MV-4-11 (cell line): ENCODE results near the gene HIPK1.
"Not testable (repeated sequence)": the region's sequence is repeated elsewhere in the genome, so short reads cannot be mapped to it uniquely, and the experiment has no call there.

Experiments
- DNase-seq: peaks from one replicate; lab custom pipeline; 2025; lab: John Stamatoyannopoulos, UW

HIPK1 gene

GRCh38 chr1:113945329-113945728, 16.2 kb downstream of the HIPK1 start:
- no peak for DNase-seq

GRCh38 chr1:113946112-113946511, 17.0 kb downstream of the HIPK1 start:
- DNase-seq = no peak

- no peak for DNase-seq
These were observed 17.7 kb downstream of the HIPK1 start for GRCh38 chr1:113946678-113947387.

DNA sequence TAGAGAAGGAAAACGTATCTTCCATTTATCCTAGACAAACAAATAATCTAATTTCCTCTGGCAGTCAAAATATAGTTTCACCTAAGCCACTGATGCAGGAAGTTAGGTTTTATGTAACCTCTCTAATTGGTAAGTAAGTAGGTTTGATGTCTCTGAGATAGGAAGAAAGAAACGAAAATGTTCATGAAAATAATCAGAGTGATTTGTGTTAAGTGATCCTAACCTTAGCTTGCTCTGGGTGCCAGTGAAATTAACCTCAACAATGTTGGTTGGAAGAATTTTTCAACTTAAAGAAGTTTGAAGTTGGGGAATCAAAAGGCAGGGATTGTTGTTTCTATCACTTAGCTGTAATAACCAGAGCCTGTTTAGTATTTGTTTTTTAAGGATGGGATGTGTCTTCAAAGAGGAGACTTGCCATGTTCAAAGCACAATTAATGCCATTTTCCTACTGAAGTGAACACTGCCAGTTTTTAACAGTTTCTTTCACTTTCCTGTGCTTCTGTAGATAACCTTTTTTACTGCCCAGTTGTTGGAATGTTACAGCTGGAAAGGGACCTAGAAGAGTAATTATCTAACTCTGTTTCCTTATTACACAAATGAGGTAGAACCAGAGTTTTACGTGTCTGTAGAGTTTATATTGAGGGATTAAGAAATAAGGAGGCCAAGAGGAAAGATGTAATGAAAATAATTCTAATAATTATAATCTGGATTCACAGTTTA, 18.4 kb downstream of the HIPK1 start:
- no peak for DNase-seq

- DNase-seq = not testable (repeated sequence)
These were observed 19.0 kb downstream of the HIPK1 start for GRCh38 chr1:113948151-113948550.

- DNase-seq = peak; percentile 27
These were observed 19.9 kb downstream of the HIPK1 start for GRCh38 chr1:113949007-113949406.

DNA sequence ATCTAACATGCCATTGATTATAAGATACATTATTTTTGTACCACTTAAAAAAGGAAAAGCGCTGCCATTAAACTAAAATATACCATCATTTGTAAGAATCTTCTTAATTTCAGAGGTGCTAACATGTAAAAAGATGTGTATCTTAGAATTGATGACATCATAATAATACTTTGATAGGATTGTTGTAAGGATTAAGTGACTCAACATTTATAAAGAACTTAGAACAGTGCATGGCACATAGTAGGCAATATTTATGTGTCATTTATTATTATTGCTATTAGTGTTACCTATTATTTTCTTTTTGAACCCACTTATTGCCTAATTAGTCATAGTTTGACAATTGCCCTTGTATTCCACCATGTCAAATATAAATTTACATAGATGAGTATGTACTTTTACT, 21.8 kb downstream of the HIPK1 start:
- no peak for DNase-seq

GRCh38 chr1:113951719-113952118, 22.6 kb downstream of the HIPK1 start:
- DNase-seq = no peak

DNA sequence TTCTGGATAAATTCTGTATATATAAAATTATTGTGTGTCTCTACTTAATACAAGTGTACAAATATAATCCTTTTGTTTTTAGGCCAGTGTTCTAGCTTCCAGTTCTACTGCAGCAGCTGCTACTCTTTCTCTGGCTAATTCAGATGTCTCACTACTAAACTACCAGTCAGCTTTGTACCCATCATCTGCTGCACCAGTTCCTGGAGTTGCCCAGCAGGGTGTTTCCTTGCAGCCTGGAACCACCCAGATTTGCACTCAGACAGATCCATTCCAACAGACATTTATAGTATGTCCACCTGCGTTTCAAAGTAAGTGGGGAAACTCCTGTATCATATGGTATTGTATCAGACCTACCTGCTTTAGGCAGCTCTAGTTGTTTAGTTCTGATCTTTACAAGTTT, 28.9 kb downstream of the HIPK1 start:
- no peak for DNase-seq

- no peak for DNase-seq
These were observed 29.6 kb downstream of the HIPK1 start for GRCh38 chr1:113958691-113959090.

DNA sequence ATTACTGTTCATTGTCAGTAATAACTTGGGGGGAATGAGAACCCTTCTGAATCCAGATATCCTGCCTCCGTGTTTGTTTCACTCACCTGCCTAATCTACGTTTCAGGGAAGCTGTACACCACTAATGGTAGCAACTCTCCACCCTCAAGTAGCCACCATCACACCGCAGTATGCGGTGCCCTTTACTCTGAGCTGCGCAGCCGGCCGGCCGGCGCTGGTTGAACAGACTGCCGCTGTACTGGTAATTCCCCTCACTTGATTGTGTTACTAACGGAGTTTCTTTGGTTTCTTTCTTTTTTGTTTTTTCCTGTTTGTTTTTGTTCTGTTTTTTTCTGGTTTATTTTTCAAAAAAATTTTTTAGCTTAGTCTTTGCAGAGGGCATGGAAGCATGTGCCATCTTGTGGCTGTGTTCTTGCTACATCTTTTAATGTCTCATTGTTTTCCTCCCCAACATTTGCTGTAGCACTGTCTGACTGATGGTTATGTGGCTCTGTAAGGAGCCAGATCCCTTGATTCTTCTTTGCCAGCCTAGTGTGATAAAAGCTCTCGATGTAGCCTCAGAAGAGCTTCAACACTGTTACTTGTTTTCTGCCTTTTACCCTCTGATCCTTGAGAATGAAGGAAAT, 34.3 kb downstream of the HIPK1 start:
- peak; percentile 30 for DNase-seq

- no peak for DNase-seq
These were observed 36.7 kb downstream of the HIPK1 start for GRCh38 chr1:113965703-113966412.

DNA sequence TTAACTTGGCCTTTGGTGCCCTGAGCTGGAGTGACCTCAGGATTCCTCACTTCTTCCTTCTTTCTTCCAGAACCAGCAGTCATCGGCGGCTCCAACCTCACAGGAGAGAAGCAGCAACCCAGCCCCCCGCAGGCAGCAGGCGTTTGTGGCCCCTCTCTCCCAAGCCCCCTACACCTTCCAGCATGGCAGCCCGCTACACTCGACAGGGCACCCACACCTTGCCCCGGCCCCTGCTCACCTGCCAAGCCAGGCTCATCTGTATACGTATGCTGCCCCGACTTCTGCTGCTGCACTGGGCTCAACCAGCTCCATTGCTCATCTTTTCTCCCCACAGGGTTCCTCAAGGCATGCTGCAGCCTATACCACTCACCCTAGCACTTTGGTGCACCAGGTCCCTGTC, 43.8 kb downstream of the HIPK1 start:
- DNase-seq = no peak

DNA sequence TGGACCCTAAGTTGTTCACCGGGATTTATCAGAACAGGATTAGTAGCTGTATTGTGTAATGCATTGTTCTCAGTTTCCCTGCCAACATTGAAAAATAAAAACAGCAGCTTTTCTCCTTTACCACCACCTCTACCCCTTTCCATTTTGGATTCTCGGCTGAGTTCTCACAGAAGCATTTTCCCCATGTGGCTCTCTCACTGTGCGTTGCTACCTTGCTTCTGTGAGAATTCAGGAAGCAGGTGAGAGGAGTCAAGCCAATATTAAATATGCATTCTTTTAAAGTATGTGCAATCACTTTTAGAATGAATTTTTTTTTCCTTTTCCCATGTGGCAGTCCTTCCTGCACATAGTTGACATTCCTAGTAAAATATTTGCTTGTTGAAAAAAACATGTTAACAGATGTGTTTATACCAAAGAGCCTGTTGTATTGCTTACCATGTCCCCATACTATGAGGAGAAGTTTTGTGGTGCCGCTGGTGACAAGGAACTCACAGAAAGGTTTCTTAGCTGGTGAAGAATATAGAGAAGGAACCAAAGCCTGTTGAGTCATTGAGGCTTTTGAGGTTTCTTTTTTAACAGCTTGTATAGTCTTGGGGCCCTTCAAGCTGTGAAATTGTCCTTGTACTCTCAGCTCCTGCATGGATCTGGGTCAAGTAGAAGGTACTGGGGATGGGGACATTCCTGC, 46.2 kb downstream of the HIPK1 start:
- peak; percentile 92 for DNase-seq

GRCh38 chr1:113976609-113977278, 47.6 kb downstream of the HIPK1 start:
- peak; percentile 95 for DNase-seq

GRCh38 chr1:113977906-113978305, 48.8 kb downstream of the HIPK1 start:
- DNase-seq = peak; percentile 29

- DNase-seq = peak; percentile 80
These were observed 50.0 kb downstream of the HIPK1 start, which contains the start of gene OLFML3 for GRCh38 chr1:113978863-113979702. OLFML3 (plus strand) TSS chr1:113979474; CDS start chr1:113979517, 43 bp downstream.

GRCh38 chr1:113980110-113980509, 51.0 kb downstream of the HIPK1 start:
- DNase-seq = no peak

DNA sequence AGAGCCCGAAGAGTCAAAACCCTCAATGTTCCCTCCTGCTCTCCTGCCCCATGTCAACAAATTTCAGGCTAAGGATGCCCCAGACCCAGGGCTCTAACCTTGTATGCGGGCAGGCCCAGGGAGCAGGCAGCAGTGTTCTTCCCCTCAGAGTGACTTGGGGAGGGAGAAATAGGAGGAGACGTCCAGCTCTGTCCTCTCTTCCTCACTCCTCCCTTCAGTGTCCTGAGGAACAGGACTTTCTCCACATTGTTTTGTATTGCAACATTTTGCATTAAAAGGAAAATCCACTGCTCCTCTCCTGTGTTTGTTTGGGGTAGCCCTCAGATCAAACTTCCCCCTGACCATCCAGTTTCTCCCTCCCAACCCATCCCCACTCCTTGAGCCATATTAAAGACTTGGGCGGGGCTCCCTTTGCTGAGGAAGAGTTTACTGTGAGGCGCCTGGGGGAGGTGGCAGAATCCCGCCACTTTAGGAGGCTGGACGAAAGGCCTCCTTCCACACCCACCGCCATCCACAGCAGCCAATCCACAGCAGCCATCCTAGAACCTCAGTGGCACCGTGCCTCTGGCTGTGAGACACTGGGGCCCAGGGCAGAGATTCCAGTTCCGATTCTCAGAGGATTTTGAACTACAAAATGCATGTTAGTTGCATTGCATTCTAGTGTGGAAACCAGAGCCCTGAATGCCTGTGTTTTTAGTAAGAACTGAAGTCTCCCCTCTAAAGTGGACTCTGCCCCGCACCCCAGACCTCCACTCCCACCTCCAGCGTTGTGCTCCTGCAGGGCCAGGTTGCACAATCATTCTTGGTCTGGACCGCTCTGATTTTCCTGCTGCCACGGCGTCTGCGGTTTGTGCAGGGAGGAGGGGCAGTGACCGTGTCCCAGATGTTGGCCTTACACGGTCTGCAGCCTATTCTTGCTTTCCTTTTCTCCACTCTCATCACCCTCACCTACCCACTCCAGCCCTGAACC, 53.1 kb downstream of the HIPK1 start:
- DNase-seq = peak; percentile 62
